ENCODE data around the gene TARBP1. TPM values are rescaled to one million over a fixed set of nuclear protein-coding genes. Genes with fewer than 3 reads are reported as not detected.
"Not testable (repeated sequence)": the region's sequence is repeated elsewhere in the genome, so short reads cannot be mapped to it uniquely, and the experiment has no call there.

TARBP1 gene
- total RNA-seq, 1 donor from 2014 or later, result 10.1 TPM

- no peak for DNase-seq (ENCODE audit: missing footprints)
- intact Hi-C loops (cut with DNase I), result no loop called here
- ATAC-seq, result no peak
Measured at GRCh38 chr1:234372011-234372757, 106.8 kb downstream of the TARBP1 start.

- no peak for DNase-seq (ENCODE audit: missing footprints)
- intact Hi-C loops (cut with DNase I), result no loop called here
- ATAC-seq, result no peak
Measured at GRCh38 chr1:234371414-234371813, 107.6 kb downstream of the TARBP1 start.

- ATAC-seq, result no peak
- intact Hi-C loops (cut with DNase I), result no loop called here
- DNase-seq (ENCODE audit: missing footprints), result no peak
Measured at GRCh38 chr1:234369784-234370183, 109.2 kb downstream of the TARBP1 start.

DNA sequence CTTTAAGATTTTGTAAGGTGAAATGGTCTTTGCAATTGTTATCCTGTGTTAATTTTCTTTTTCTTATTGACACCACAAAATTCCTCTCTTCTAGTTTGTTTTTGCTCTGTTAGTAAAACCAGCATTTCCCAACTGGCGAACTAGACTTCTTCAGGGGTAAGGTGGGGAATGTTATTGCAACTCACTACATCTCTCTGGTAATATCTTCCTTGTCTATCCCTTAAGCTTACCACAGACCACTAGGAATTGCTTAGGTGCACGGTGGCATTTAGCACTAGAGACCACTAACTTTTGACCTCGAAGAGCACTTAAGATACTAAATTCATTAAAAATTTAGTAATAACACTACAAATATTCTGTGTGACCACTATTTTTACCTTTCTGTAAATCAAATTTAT, 109.9 kb downstream of the TARBP1 start:
- ATAC-seq, result no peak
- intact Hi-C loops (cut with DNase I), result no loop called here
- no peak for DNase-seq (ENCODE audit: missing footprints)

- intact Hi-C loops (cut with DNase I), result no loop called here
- no peak for DNase-seq (ENCODE audit: missing footprints)
- ATAC-seq, result no peak
Measured at GRCh38 chr1:234368320-234369032, 110.5 kb downstream of the TARBP1 start.

DNA sequence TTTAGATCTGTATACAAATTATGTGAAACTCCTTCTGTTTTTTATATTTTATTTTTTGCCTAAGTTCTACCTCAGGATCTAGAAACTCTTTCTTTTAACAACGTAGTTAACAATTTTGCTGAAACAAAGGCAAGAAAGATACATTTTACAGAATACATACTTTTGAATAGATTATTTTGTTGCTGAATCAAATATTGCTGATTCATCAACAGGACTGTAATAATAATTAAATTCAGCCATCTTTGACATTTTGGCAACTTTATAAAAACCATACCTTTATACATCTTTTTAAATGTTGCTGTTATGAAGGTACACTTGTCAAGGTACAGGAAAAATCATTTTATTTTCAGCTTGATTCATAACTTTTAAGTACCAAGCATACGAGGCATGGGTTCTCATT, 116.4 kb downstream of the TARBP1 start:
- ATAC-seq (no peak), DNase-seq (ENCODE audit: missing footprints) (no peak)
- intact Hi-C loops (cut with DNase I), result no loop called here

DNA sequence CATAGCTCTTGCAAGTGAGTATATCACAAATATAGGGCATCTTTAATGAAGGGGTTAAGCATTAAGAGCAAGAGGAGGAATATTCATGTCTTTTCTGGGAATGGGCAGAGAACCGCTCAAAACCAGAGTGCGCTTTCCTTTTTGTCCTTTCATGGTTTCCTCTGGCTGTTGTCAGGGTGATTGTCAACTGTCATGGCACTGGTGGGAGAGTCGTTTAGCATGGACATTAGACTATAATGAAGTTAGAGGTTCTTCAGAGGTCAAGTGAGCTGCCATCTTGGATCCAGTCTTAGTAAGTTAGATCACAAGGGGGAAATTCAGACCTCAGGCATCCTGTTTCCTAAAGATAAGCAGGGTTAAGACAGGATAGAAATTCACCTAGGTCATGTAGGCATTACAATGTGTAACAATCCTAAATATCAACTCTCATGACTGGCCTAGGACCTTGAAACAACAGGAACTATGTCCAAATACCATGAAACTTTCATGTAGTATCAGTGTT, 117.8 kb downstream of the TARBP1 start:
- DNase-seq (ENCODE audit: missing footprints) (no peak), ATAC-seq (no peak)
- intact Hi-C loops (cut with DNase I), result no loop called here

GRCh38 chr1:234357831-234358230, 121.1 kb downstream of the TARBP1 start:
- no peak for DNase-seq (ENCODE audit: missing footprints)
- intact Hi-C loops (cut with DNase I), result no loop called here
- ATAC-seq, result no peak

GRCh38 chr1:234356615-234357269, 122.2 kb downstream of the TARBP1 start:
- peak; percentile 54 for ATAC-seq
- not testable (repeated sequence) for DNase-seq (ENCODE audit: missing footprints)

DNA sequence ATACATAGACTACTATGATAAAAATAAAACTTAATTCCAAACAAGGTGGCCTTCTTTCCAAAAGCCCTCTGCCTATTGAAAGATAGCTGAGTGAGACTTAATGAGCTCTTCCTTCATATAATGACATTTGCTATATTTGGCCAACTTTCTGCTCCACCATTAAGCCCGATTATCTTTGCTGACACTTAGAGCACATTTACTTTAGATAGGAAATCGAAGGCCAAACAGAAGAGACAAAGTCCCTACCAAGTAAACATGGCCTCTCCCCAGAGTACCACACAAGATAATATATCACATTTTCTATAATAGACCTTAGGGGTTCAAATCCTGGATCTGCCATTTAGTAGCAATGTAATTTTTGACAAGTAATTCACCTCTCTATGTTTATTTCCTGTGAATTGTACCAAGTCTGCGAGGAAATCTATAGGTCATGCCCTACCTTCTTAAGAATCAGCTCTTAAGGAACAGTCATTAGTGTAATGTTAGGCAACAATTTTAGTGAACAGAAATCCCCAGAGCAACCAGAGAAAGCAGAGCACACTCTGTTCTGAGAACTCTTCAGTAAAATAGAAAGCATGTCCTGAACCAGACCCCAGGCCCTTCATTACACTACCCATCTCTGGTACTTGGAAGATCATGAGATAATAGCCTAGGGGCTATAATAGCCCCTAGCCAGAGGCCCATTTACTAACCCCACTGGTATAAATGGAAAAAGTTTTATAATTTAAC, 123.0 kb downstream of the TARBP1 start:
- intact Hi-C loops (cut with DNase I), result no loop called here
- no peak for DNase-seq (ENCODE audit: missing footprints)
- no peak for ATAC-seq

More at GRCh38 chr1:234356615-234357269, 122.2 kb downstream of the TARBP1 start:
- intact Hi-C loops (cut with DNase I), result not testable (repeated sequence)

GRCh38 chr1:234348964-234349363, 130.0 kb downstream of the TARBP1 start:
- ATAC-seq (no peak), DNase-seq (ENCODE audit: missing footprints) (no peak)
- intact Hi-C loops (cut with DNase I), result no loop called here

GRCh38 chr1:234345237-234345636, 133.7 kb downstream of the TARBP1 start:
- intact Hi-C loops (cut with DNase I), result no loop called here
- ATAC-seq (no peak), DNase-seq (ENCODE audit: missing footprints) (no peak)

DNA sequence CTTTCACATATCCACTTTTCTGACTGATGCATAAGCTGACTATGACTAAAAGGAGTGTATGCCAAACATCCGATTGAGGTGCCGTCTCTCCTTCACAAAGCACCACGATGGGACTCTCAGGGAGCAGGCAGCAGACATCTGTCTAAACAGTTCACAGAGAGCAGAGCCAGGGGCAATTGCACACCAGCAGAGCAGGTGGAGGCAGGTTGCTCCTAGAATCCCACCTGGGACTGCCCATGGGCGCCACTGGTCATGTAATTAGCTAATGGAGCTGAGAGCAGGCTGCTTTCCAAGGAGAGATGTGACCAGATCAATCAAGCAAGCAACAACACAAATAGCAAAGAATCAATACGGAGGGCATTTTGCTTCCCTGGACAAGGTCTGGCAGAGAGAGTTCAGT, 136.2 kb downstream of the TARBP1 start:
- DNase-seq (ENCODE audit: missing footprints) (no peak), ATAC-seq (no peak)
- intact Hi-C loops (cut with DNase I), result no loop called here

Other genes starting within 250 kb of the TARBP1 start
- 42.5 TPM for gene COA6, start 105.7 kb downstream of the TARBP1 start, total RNA-seq
- 116 TPM for gene IRF2BP2, start 131.0 kb upstream of the TARBP1 start, total RNA-seq

Measured in Right ventricle myocardium inferior (tissue), 1 donor.